ENCODE measurements around the gene POU2AF3.

The POU2AF3 gene

DNA sequence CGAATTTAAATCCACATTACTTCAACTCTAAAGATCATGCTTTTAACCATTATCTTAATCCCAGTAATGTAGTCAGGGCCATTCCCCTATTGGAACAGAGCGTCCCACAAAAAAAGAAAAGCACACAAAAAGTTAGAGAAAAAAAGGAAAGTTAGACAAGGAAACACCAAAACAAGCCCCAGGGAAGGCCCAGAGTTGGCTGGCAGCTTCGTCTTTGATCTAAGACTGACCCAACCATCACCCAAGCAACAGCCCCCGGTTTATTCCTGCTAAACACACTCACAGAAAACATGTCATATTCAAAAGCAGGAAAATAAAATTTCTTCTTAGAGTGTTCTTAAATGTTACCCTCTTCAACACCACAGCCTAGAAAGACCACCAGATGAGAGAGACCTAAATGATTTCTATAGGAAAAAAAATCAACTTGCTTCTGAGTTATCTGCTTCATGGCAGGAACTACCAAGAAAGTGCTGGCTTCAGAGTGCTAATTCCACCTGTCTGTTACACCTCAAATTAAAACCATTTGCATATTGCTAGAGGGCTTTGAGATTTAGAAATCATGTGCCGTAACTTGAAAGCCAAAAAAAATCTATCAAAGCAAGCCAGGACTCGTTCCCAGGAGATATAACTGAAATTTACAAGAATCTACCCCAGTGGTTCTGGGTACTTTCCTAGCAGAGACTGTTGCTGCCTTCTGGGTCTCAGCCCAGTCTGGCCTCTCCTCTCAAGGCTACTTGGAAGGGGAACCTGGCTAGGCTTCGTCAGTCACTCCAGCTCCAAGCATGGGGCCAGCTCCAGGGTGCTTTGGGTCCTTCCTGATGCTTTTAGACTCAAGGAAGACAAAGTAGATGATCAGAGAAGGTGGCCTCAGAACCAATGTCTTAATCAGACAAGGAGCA, 31.2 kb downstream of the POU2AF3 start:
- DNase-seq (ENCODE audit: low spot score), result no peak

- no peak for DNase-seq (ENCODE audit: low spot score)
Measured at GRCh38 chr11:111330234-111330893, 32.0 kb downstream of the POU2AF3 start.

DNA sequence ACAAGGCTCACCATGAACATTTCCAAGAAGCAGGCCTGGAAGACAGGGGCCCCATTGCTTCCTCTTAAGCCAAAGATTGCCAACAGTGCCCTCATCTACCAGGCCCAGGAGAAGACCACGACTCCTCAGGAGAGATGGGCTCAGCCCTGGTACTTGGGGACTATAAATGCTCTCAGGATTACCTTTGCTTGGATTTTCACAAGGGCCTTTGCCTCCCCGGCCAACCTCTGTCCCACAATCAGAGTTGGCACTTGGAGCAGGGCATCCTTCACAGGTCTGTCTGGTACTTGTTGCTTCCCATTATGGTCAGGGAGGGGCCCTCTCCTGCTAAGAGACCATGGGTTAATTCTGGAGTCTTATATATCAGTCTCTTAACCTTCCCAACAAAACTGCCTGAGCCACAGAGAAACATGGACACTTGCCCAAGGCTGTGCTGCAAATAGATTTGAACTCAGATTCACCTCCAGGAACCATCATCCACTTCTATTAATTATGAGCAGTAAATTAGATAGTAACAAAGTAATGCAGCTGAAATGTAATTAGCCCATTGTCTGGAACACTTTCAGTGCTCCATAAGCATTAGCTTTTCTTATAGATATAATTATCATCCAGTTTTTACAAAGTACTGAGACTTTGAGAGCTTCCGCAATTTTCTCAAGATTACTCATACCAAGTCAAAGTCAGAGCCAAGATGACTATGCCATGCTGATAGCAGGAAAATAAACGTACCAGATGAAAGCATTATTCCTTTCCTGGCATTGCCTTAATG, 33.5 kb downstream of the POU2AF3 start:
- no peak for DNase-seq (ENCODE audit: low spot score)

- DNase-seq (ENCODE audit: low spot score), result no peak
Measured at GRCh38 chr11:111334532-111335502, 36.5 kb downstream of the POU2AF3 start.

DNA sequence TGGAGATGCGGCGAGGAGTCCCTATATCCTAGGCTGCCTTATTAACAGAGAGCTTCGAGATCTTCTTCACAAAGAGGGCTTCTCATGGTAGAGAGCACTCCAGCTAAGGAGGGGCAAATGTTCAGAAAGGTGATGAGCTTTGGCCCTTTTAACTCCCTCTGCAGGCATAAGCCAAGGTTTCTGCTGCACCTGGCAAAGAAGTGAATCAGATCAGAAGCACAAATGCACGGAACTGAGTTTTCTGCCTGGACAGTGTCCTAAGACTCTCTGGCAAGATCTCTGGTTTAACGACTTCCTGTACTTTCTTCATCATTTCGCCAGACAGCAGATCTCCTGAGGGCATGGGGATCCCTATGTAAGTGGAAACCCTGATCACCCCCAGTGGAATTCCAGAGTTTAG, 37.2 kb downstream of the POU2AF3 start:
- DNase-seq (ENCODE audit: low spot score), result no peak

GRCh38 chr11:111336062-111336461, 37.7 kb downstream of the POU2AF3 start:
- no peak for DNase-seq (ENCODE audit: low spot score)

GRCh38 chr11:111336582-111337256, 38.4 kb downstream of the POU2AF3 start:
- DNase-seq (ENCODE audit: low spot score), result no peak

GRCh38 chr11:111339758-111340388, 41.5 kb downstream of the POU2AF3 start:
- DNase-seq (ENCODE audit: low spot score), result no peak

GRCh38 chr11:111342329-111342728, 44.0 kb downstream of the POU2AF3 start:
- no peak for DNase-seq (ENCODE audit: low spot score)

GRCh38 chr11:111344032-111344431, 45.7 kb downstream of the POU2AF3 start:
- DNase-seq (ENCODE audit: low spot score), result no peak

DNA sequence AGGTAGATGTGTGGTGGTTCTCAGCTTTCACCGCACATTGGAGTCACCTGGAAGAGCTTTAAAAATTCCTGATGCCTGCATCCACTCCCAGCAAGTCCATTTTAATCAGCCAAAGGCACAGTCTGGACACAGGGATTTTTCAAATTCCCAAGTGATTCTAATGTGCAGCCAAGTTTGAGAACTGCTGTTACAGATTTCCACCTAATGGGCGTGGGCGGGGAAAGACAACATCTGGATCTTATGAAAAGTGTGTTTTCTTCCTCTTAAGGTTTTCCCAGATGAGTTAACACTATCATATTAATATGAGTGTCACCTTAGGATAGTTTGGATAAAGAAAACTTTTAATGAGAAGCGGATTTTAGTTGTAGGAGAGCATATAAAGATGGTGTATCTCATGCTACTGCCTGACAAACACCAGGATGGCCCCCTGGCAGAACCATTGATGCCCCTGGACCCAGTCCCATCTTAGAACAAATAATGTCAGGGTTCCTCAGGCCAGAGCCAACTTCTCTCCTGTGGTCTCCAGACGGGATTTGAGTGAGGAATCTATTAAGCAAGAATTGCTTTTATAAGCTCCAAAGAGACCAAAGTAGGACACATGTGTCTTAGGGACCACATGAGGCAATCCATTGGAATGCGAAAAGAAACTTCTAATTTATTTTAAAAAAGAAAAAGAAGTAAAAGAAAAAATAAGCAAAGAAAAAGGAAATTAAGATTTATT, 48.8 kb downstream of the POU2AF3 start:
- DNase-seq (ENCODE audit: low spot score), result no peak

- DNase-seq (ENCODE audit: low spot score), result no peak
Measured at GRCh38 chr11:111347723-111348115, 49.4 kb downstream of the POU2AF3 start.

DNA sequence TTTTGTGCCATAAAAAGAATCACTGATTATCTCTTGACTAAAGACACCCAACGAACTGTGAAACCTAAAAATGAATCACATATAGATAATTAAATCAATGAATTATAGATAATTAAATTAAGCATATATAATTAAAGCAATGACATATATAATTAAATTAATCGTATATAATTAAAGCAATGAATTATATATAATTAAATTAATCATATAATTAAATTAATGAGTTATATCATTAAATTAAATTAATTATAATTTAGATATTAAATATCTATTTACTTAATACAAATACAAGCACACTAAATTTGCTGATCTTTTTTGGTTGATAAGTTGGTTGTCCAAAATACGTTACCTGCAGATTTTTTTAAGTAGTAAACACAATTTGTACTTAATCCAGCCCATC, 49.8 kb downstream of the POU2AF3 start:
- no peak for DNase-seq (ENCODE audit: low spot score)

DNA sequence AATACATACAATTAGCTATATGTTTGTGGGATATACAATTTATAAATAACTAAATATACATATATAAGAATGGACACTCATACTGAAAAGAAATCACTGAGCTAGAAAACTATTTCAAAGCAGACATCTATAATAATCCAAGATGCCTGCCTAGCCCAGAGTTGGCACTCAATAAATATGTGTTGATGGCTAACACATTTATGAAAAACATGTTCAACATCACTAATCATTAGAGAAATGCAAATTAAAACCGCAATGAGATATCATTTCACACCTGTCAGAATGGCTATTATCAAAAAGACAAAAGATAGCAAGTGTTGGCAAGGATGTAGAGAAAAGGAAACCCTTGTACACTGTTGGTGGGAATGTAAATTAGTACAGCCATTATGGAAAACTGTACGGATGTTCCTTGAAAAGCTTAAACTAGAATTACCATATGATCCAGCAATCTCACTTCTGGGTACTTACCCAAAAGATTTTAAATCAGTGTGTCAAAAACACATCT, 50.9 kb downstream of the POU2AF3 start:
- DNase-seq (ENCODE audit: low spot score), result no peak

GRCh38 chr11:111350811-111351210, 52.5 kb downstream of the POU2AF3 start:
- DNase-seq (ENCODE audit: low spot score), result no peak

GRCh38 chr11:111351374-111352055, 53.2 kb downstream of the POU2AF3 start:
- no peak for DNase-seq (ENCODE audit: low spot score)

- no peak for DNase-seq (ENCODE audit: low spot score)
Measured at GRCh38 chr11:111352231-111352746, 53.9 kb downstream of the POU2AF3 start.

GRCh38 chr11:111352935-111353710, 54.8 kb downstream of the POU2AF3 start:
- DNase-seq (ENCODE audit: low spot score), result no peak
